NCI-H460 (cell line): ENCODE results near the gene RPS23. TPM values are rescaled to one million over a fixed set of nuclear protein-coding genes. Genes with fewer than 3 reads are reported as not detected.
"Not testable (repeated sequence)": the region's sequence is repeated elsewhere in the genome, so short reads cannot be mapped to it uniquely, and the experiment has no call there.

ENCODE experiments used
- DNase-seq: peaks from one replicate; pipeline ENCODE4 v3.0.0-alpha.2; 2016; ENCODE audit warnings: low read depth; ENCODE audit errors: extremely low read depth
- total RNA-seq: library from RNA; depleted of rRNA; stranded (reverse); fragments of >200 nt; shearing (Covaris generic); gene quantifications from 2 replicates; pipeline ENCODE4 v1.2.3, GENCODE V29; 2014

RPS23 gene
- total RNA-seq, 1 experiment from 2014 or later, result 11,275 TPM

DNA sequence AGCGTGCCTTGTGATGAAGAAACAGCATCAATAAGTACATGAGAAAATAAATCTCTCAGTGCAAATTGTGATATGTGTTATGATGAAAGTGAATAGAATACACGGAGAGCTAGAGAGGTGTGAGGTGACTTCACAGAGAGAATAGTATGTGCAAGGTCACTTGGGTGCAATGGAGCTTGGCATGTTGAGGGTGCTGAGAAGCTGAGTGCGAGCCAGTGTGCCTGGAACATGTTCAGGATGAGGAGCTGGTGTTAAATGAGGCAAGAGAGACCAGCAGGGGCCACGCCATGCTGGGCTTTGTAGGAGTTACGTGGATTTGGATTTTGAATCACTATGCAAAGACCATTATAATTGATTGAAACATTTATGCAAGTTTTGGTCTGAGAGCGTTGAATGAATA is 12.8 kb upstream of the RPS23 start:
- DNase-seq, result no peak

DNA sequence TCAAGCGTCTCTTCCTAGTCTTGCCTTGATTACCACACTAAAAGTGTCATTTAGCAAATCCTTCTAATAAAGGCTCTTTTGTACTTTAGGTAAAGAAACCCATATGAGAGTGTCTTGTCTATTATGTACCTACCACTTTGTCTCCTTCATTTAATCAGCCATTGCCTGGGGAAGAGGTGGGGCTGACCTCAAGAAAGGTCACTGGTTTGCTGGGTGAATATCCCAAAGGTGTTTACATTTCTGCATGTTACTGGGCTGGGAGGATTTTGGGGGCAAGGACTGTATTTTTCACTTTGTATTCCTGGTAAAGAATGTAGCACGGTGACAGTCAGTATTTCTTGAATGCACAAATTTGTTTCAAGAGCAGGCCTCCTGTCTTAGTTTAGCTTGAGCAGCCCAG is 11.9 kb upstream of the RPS23 start:
- DNase-seq, result no peak

DNA sequence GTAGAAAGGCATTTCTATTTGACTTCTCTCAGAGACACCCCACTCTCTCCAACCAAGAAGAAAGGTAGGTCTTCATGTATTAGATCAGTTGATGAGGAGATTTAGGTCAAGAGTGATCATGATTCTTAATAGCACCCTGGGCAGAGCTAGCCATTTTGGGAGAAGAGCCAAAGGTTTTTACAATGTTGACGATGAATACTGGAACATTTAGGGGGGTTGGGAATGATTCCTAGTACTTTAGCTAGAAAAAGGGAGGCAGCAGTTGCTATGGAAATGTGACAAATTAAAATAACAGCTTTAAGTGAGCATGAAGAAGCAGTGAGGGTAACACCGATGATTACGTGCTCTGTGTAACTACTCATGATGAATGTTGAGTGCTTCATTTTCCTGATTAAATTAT is 9.5 kb upstream of the RPS23 start:
- DNase-seq, result no peak

DNA sequence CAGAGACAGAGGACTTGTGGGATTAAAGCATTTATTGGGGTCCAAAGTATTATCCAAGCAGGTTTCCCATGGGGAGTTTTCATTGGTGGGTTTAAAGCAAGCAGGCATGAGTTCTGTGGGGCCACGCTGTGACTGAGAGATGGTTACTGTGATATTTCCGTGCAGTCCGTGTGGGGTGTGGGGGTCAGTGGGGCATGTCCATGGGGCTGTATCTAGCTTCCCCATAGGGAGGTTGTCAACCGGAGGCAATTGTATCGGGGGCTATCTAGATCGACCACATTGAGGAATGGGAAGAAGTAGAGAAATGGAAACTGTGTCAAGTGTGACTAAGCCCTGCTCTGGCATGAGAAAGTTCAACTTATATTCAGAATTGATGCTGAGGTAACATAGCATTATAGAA is 7.1 kb upstream of the RPS23 start:
- DNase-seq, result no peak

DNA sequence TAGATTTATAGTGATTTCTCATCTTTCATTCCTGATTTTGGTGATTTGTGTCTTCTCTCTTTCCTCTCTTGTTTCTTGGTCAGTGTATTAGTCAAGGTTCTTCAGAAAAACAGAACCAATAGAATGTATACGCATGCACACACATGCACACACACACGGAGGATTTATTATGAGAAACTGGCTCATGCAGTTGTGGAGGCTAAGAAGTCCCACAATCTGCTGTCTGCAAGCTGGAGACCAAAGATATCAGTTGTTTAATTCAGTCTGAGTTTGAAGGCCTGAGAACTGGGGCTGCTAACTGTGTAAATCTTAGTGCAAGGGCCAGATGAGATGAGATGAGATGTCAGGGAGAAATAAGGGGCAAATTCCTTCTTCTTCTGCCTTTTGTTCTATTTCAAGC is 5.7 kb upstream of the RPS23 start:
- no peak for DNase-seq

DNA sequence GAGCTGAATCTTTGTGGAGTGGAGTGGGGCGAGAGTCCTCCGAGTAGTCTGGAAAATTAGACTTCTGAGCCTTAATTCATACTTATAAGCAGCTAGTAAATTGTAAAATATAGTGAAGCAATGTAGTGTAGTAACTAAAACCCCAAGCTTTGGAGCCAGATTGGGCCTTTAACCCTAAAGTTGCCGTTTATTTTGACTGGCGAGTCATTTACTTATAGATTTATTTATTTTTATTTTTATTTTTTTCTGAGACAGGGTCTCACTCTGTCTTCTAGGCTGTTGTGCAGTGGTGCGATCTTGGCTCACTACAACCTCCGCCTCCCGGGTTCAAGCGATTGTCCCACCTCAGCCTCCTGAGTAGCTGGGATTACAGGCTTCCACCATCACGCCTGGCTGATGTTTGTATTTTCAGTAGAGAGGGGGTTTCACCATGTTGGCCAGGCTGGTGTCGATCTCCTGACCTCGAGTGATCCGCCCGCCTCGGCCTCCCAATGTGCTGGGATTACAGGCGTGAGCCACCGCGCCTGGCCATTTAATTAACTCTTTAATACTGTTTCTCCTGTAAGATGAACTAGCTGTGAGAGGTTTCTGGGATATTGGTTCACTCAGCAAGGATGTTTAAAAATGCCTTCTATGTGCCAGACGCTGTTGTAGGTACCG is 687 bp upstream of the RPS23 start:
- no peak for DNase-seq

DNA sequence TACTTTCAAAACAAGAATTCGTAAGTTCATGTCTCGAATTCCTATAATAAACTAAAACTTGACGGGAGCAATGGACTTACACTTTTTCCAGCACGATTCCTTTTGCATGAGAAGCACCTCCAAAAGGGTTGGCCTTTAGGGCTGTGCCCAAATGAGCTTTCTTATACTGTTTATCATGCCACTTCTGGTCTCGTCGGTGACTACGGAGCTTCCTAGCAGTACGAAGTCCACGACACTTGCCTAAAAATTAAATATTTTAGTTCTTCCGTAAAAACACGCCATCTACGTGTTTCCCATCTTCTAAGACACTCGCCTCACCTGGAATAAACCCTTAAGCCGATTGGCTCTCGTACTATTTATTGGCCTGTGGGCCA is 554 bp downstream of the RPS23 start:
- no peak for DNase-seq

DNA sequence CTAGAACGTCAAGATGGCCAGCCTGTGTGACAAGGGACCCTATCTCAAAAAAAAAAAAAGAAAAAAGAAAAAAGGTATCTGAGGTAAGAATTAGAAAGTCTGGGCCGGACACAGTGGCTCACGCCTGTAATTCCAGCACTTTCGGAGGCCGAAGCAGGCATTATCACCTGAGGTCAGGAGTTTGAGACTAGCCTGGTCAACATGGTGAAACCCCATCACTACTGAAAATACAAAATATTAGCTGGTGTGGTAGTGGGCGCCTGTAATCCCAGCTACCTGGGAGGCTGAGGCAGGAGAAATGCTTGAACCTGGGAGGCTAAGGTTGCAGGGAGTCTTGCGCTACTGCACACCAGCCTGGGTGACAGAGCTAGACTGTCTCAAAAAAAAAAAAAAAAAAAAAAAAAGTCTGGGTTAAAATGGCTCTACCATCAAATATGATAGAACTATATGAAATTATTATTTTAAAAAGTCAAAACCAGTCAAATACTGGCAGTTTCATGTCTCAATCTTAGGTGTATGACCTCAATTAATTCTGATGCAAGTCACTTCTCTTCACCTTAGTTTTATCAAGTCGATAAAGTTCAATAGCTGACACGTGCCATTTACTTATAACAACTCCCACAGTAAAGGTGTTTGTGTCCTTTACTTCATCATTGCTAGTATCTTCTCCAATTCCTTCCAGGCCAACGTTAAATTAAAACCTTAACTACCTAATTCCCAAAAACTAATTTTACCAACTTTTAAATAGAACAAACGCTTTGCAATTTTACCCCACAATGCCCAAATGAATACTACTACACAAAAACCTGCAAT is 1.1 kb downstream of the RPS23 start:
- DNase-seq, result no peak

DNA sequence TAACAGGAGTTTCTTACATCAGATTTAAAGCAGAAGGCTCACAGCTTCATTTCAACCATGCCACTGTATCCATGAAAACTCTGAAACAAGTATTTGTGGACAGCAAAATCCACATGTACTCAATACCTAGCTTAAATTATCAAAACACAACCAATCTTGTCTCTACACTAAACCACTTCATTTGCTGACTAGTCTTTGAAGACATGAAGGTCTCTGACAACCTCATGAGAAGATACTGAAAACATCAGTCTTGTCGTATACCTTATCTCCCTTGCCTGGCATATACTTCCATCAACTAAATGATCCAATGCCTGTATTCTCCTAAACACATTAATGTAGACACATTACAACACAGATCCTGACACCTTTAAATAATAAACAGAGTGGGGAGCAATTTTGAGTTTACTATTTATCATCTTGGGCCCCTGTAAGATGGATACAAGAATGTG is 2.9 kb downstream of the RPS23 start:
- DNase-seq, result no peak

DNA sequence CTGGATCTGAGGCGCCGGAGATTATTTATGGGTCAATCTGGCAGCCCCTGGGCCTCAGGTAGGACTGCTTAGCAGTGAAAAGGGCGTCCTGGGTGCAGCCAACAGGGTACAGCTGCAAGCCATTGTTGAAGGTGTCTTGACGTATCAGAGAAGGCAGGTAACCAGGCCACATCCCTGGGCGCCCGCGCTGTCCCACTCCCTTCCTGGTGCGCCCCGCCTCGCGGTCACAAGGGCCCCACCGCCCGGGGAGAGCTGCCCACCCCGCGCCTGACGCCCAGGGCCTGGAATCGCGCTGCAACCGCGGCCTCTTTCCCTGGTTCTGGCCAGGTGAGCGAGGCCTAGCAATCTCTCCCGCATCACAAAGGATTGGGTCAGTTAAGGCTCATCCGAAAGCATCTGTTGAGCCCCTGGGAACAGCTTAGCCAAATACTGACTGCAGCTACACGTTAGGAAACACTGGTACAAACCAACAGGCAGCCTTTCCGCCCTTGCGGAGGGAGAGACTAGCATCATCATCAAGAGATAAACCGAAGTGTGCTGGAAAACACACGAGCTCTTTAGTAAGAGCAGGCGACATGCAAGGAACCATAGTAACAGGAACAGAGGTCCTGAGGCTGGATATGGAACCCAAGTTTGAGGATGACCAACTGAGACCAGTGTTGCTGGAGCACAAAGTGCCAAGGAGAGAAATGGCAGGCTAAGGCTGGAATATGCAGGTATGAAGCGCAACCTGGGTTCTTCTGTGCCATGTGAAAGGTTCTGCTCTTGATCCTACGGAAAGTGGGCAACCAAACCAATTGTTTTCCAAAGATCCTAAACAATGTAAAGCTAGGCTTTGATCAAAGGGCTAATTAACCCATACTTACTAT is 3.6 kb downstream of the RPS23 start:
- no peak for DNase-seq

DNA sequence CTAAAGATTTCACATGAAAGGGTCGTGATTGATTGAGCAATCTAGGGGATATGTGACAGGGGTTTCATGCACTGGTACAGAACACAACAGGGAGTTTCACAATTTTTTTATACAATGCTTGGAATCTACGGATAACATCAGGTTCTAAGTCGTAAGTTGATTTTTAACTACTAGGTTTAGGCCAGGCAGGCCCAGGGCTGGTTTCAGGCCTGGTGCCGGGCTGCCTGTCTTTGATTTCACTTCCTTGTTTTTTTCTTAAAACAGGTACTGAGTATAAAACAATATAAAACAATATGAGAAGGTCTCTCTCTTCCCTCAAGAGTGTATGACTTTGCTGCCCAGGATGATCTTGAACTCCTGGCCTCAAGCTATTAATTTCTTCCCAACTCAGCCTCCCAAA is 4.7 kb downstream of the RPS23 start:
- DNase-seq, result not testable (repeated sequence)

DNA sequence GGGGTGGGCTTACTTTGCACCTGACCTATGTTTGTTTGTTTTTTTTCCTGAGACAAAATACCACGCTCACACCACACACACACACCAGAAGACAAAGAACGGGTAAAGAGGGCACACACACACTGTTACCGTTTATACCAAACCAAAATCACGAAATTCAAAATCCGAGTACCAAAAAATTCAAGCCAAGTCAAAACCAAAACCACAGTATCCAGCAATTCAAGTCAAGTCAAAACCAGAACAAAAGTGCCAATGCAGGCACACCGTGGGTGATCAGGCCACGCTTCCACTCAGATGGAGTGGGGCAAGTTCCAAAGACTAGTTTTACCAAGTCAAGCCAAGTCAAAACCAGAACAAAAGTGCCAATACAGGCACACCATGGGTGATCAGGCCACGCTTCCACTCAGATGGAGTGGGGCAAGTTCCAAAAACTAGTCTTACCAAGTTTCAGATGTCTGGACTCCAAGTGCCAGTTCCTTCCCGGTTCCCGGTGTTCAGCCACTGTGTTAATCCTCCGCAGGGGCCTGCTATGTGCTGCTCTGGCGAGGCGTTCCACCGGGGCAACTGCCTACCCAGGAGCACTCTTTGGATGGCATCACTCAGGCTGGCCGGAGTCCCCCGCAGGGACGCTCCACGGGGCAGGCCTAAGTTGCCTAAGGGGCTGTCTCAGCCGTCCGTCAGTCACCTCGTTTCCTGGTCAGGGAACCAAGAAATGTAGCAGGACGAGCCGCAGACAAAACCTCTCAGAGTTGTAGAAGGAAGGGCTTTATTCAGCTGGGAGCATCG is 5.4 kb downstream of the RPS23 start:
- DNase-seq, result not testable (repeated sequence)

DNA sequence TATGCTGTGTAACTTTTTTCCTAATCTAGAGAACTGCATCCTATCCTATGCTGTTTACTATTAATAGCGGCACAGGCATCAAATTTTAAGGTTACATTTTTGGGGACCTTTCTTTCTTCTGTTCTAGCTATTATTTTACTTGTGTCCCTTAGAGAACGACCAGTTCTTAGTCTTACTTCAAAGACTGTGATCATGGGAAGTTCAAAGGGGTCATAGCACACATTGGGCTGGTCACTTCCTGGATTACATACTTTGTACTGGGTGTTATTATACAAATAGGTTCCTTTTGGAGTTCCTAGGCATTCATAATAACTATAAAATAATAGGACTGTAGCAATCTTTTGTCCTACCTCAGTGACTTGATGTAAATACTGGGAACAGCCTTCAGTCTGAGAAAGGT is 8.8 kb downstream of the RPS23 start:
- DNase-seq, result not testable (repeated sequence)

DNA sequence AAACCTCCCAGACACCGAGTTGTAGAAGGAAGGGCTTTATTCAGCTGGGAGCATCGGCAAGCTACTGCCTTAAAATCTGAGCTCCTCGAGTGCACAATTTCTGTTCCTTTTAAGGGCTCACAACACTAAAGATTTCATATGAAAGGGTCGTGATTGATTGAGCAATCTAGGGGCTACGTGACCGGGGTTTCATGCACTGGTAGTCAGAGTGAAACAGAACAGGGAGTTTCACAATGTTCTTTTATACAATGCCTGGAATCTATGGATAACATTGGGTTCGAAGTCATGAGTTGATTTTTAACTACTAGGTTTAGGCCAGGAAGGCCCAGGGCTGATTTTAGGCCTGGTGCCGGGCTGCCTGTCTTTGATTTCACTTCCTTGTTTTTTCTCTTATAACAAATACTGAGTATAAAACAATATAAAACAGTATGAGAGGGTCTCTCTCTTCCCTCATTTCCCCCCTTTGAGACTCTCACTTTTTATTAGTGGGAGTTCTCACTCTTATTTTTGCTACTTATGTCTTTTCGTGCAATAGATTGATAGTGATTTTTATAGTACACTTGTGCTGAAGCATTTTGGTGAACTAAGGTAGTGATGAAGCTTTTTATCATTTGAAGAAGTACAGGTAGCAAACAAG is 10.7 kb downstream of the RPS23 start:
- DNase-seq, result not testable (repeated sequence)

DNA sequence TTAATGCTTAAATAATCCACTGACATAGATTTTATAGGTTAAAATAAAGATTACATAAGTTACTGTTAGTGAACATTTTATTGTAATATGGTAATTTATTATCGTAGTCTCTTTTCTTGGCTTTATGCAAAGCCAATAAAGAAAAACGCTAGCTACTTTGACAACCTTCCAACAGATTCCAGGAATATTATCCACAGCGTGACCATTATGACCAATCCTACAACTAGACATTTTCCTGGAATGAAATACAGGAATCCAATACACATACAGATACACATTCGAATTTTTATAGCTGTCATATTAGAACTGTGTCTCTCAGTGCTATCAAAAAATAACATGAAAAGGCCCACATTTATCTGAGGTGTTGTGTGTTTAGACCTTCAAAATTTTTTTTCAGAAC is 13.1 kb downstream of the RPS23 start:
- DNase-seq, result no peak

DNA sequence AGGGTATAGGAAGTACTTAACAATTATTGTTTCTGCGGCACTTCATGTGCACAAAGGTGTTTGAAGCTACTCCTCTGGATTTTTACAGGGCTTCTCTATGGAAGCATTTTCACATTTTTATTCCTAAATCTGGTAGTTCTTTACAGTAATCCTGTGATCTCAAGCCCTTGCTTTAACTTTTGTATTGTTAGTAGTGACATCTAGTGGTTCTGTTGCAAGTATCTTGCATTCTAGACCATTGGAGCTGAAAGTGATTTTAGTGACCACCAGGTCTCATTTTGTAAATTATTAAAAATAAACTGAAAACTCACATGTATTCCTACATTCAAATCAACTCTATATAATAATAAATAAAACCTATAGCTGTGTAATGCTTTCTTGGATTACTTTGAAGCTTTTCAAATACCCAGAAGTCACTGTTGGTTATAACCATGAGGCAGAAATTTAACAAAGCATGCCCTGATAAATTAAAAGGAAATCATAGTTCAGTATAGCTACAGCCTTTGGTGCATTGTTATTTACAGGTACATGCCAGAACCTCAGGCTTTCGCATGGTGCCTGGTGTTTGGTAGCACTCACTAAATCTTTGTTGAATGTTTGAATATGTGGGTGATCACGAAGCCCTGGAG is 18.9 kb downstream of the RPS23 start:
- no peak for DNase-seq

DNA sequence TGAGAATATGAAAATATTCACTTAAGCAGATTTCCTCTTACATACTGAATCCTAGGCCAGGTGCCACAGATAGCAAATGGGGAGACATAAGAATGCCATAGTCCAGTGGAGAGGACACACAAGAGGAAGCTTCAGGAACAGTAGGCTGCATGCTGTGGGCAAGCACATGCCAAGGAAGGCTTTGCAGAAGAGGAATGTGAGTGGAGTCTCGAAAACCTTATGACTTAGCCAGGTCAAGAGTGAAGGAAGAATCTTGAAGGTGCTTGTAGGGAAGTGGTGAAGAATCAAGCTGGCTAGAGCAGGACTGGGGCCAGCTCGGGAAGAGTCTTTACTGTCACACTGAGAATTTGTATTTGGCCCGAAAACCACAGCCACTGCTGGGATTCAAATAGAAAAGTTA is 20.4 kb downstream of the RPS23 start:
- no peak for DNase-seq

DNA sequence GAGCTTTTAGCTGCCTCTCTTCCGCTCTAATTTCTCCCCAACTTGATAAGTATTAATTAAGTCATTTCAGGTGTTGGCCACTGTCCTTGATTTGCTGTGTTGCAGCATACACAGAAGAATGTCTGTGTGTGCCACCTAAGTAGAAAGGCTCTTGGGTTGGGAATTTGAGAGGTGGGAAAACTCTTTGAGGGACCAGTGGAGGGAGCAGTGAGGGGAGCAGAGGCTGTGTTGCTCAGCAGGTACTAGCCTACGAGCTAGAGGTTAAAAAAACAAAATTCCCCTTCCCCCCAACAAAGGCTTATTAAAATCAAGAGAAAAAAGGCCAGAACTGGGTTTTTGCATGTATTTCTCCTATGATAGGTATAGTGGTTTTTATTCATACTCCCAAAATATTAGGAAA is 20.9 kb downstream of the RPS23 start:
- DNase-seq, result no peak

DNA sequence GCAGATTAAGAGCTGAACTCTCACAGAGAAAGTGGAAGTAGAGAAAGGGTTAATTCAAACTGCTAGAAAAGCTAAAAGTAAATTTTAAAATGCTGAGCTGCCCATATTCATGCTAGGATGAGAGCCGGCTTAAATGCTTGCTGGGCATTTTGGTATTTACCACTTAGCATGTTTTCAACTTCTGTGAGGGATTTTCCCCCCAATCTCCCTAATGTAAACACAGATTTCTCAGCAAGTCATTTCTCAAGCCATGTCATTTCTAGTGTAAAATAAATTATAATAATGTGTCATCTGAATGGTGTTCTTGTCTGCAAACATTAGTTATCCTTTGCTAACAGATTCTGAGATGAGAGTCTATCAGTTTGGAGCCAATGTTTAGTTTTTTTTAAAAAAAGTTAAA is 22.3 kb downstream of the RPS23 start:
- DNase-seq, result no peak

DNA sequence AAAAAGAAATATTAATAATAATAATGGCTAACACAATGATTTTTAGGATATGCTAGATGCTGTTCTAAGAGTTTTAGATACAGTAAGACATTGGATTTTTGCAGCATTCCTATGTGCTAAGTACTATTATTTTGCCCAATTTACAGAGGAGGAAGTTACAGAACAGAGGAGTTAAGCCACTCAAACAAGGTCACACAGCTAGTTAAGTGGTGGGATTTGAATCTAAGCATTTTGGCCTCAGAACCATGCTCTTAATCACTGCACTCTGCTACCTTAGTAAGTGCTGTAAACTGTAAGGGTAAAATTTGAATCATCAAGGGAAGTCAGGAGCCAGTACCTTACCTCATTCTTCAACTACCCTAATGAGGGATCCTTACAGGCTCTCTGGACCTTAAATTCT is 25.4 kb downstream of the RPS23 start:
- DNase-seq, result no peak
